HFF-Myc (cell line): ENCODE results near the gene DOCK11.

Experiments
- DNase-seq: peaks from one replicate; pipeline ENCODE4 v3.0.0-alpha.2; 2011; ENCODE audit warnings: low read depth; ENCODE audit errors: extremely low read depth
- H3K4me3 ChIP-seq: replicated peaks from 2 replicates; pipeline ENCODE4 v1.5.1; 2011; ENCODE audit warnings: low read depth, mild to moderate bottlenecking, control low read depth, low read length
- TF ChIP-seq, protein P1 (sequence below): IDR thresholded peaks from 2 replicates; pipeline ENCODE4 v1.5.1; 2012; ENCODE audit warnings: mild to moderate bottlenecking, low read depth, low read length, control low read depth; ENCODE audit errors: missing control alignments

DOCK11 gene

GRCh38 chrX:118495958-118496762 is 545 bp downstream of the DOCK11 start:
- TF ChIP-seq, protein P1, sequence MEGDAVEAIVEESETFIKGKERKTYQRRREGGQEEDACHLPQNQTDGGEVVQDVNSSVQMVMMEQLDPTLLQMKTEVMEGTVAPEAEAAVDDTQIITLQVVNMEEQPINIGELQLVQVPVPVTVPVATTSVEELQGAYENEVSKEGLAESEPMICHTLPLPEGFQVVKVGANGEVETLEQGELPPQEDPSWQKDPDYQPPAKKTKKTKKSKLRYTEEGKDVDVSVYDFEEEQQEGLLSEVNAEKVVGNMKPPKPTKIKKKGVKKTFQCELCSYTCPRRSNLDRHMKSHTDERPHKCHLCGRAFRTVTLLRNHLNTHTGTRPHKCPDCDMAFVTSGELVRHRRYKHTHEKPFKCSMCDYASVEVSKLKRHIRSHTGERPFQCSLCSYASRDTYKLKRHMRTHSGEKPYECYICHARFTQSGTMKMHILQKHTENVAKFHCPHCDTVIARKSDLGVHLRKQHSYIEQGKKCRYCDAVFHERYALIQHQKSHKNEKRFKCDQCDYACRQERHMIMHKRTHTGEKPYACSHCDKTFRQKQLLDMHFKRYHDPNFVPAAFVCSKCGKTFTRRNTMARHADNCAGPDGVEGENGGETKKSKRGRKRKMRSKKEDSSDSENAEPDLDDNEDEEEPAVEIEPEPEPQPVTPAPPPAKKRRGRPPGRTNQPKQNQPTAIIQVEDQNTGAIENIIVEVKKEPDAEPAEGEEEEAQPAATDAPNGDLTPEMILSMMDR: no peak
- H3K4me3 ChIP-seq: peak overlapping the region; percentile 73
- DNase-seq: no peak

GRCh38 chrX:118496763-118497079 is 1.1 kb downstream of the DOCK11 start:
- DNase-seq: no peak
- H3K4me3 ChIP-seq: peak overlapping the region; percentile 73
- TF ChIP-seq, protein P1: no peak

DNA sequence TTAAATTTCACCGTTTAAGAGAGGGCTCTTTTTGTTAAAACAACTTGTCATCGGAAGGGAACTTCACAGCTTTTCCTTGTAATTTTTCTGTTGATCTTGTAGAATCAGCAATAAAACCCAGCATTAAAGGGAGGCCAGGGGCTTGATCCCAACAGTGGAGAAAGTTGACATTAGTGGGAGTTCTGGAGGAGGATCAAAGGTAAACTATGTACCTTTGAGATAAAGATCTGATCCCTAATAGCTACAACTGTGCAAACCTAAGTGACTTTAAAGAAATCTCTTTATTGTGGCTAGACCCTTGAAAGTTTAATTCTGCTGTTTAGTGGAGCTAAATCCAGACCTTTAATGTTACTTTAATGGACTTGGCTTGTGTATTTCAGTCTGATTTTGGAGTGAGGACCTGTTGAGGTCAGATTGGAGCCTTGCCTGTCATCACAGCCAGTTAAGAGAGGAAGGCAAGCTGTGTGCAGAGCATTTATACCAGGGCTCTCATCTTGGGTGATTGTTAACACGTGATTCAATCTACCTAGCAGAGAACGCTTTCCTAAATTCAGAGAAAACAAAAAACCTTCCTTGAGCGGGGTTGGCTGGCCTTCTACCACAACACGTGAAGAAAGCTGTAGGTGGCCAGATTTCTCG is 1.7 kb downstream of the DOCK11 start:
- TF ChIP-seq, protein P1: no peak
- peak overlapping the region; percentile 73 for H3K4me3 ChIP-seq
- DNase-seq: no peak

DNA sequence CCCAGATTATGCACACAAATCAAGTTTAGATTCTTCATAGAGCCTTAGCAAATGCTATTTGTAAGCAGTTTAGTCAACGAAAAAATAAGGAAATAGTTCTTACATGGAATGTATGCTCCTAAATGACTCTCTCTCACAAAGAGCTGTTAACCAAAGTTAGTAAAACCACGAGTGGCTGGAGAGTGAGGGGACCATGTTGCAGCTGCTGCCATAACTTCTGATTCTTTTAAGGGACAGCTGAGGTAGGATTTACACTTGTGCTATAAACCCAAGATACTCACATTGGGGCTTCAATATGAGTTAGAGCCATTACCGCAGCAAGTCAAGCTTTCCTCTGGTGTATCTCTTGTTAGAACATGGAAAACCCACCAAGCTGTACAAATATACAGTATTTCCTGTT is 2.7 kb downstream of the DOCK11 start:
- TF ChIP-seq, protein P1: no peak
- no peak for DNase-seq
- H3K4me3 ChIP-seq: no peak overlapping the region

GRCh38 chrX:118498755-118499154 is 3.1 kb downstream of the DOCK11 start:
- no peak for DNase-seq
- H3K4me3 ChIP-seq: no peak overlapping the region
- TF ChIP-seq, protein P1: no peak

DNA sequence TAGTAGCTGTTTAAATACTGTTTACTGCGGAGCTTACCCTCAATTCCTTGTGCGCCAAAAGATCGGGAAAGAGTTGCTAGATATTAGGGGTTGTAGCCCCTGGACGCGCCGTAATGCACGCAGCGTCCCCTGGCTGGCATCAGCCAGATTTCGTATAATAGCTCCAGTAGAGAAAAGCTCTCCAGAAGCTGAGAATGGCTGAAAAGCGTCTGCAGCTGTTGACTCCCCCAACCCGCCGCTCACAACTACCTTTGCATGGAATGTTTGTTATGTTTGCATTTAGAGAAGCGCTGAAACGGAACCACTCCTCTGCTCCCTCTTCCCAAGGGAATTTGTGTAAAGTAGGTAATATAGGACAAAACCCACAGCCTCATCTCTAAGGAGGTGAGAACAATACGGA is 3.7 kb downstream of the DOCK11 start:
- H3K4me3 ChIP-seq: no peak overlapping the region
- no peak for DNase-seq
- TF ChIP-seq, protein P1: no peak
